ENCODE measurements around the gene SLC12A8.

- TF ChIP-seq, protein P1, sequence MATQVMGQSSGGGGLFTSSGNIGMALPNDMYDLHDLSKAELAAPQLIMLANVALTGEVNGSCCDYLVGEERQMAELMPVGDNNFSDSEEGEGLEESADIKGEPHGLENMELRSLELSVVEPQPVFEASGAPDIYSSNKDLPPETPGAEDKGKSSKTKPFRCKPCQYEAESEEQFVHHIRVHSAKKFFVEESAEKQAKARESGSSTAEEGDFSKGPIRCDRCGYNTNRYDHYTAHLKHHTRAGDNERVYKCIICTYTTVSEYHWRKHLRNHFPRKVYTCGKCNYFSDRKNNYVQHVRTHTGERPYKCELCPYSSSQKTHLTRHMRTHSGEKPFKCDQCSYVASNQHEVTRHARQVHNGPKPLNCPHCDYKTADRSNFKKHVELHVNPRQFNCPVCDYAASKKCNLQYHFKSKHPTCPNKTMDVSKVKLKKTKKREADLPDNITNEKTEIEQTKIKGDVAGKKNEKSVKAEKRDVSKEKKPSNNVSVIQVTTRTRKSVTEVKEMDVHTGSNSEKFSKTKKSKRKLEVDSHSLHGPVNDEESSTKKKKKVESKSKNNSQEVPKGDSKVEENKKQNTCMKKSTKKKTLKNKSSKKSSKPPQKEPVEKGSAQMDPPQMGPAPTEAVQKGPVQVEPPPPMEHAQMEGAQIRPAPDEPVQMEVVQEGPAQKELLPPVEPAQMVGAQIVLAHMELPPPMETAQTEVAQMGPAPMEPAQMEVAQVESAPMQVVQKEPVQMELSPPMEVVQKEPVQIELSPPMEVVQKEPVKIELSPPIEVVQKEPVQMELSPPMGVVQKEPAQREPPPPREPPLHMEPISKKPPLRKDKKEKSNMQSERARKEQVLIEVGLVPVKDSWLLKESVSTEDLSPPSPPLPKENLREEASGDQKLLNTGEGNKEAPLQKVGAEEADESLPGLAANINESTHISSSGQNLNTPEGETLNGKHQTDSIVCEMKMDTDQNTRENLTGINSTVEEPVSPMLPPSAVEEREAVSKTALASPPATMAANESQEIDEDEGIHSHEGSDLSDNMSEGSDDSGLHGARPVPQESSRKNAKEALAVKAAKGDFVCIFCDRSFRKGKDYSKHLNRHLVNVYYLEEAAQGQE (IDR thresholded peaks at IDR 0.05; ENCODE audit: unreplicated experiment), result no peak
- TF ChIP-seq CTCF (conservative IDR thresholded peaks at IDR 0.05; ENCODE audit: low read depth in 2 of 2) (no peak), EZH2phosphoT487 (IDR thresholded peaks at IDR 0.05; ENCODE audit: unreplicated experiment) (no peak), EZH2 (IDR thresholded peaks at IDR 0.05; ENCODE audit: low read depth, unreplicated experiment) (no peak), CREB1 (CRISPR knock-in tag; IDR thresholded peaks at IDR 0.05; ENCODE audit: low read depth) (no peak)
- TF ChIP-seq, protein P2, sequence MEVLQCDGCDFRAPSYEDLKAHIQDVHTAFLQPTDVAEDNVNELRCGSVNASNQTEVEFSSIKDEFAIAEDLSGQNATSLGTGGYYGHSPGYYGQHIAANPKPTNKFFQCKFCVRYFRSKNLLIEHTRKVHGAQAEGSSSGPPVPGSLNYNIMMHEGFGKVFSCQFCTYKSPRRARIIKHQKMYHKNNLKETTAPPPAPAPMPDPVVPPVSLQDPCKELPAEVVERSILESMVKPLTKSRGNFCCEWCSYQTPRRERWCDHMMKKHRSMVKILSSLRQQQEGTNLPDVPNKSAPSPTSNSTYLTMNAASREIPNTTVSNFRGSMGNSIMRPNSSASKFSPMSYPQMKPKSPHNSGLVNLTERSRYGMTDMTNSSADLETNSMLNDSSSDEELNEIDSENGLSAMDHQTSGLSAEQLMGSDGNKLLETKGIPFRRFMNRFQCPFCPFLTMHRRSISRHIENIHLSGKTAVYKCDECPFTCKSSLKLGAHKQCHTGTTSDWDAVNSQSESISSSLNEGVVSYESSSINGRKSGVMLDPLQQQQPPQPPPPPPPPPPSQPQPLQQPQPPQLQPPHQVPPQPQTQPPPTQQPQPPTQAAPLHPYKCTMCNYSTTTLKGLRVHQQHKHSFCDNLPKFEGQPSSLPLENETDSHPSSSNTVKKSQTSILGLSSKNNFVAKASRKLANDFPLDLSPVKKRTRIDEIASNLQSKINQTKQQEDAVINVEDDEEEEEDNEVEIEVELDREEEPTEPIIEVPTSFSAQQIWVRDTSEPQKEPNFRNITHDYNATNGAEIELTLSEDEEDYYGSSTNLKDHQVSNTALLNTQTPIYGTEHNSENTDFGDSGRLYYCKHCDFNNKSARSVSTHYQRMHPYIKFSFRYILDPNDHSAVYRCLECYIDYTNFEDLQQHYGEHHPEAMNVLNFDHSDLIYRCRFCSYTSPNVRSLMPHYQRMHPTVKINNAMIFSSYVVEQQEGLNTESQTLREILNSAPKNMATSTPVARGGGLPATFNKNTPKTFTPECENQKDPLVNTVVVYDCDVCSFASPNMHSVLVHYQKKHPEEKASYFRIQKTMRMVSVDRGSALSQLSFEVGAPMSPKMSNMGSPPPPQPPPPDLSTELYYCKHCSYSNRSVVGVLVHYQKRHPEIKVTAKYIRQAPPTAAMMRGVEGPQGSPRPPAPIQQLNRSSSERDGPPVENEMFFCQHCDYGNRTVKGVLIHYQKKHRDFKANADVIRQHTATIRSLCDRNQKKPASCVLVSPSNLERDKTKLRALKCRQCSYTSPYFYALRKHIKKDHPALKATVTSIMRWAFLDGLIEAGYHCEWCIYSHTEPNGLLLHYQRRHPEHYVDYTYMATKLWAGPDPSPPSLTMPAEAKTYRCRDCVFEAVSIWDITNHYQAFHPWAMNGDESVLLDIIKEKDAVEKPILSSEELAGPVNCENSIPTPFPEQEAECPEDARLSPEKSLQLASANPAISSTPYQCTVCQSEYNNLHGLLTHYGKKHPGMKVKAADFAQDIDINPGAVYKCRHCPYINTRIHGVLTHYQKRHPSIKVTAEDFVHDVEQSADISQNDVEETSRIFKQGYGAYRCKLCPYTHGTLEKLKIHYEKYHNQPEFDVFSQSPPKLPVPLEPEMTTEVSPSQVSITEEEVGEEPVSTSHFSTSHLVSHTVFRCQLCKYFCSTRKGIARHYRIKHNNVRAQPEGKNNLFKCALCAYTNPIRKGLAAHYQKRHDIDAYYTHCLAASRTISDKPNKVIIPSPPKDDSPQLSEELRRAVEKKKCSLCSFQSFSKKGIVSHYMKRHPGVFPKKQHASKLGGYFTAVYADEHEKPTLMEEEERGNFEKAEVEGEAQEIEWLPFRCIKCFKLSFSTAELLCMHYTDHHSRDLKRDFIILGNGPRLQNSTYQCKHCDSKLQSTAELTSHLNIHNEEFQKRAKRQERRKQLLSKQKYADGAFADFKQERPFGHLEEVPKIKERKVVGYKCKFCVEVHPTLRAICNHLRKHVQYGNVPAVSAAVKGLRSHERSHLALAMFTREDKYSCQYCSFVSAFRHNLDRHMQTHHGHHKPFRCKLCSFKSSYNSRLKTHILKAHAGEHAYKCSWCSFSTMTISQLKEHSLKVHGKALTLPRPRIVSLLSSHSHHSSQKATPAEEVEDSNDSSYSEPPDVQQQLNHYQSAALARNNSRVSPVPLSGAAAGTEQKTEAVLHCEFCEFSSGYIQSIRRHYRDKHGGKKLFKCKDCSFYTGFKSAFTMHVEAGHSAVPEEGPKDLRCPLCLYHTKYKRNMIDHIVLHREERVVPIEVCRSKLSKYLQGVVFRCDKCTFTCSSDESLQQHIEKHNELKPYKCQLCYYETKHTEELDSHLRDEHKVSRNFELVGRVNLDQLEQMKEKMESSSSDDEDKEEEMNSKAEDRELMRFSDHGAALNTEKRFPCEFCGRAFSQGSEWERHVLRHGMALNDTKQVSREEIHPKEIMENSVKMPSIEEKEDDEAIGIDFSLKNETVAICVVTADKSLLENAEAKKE (CRISPR knock-in tag; IDR thresholded peaks at IDR 0.05), result no peak
- TF ChIP-seq, protein P3, sequence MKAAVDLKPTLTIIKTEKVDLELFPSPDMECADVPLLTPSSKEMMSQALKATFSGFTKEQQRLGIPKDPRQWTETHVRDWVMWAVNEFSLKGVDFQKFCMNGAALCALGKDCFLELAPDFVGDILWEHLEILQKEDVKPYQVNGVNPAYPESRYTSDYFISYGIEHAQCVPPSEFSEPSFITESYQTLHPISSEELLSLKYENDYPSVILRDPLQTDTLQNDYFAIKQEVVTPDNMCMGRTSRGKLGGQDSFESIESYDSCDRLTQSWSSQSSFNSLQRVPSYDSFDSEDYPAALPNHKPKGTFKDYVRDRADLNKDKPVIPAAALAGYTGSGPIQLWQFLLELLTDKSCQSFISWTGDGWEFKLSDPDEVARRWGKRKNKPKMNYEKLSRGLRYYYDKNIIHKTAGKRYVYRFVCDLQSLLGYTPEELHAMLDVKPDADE (IDR thresholded peaks at IDR 0.05), result no peak
These were observed 109.1 kb downstream of the SLC12A8 start for GRCh38 chr3:125103406-125103805.
